GM23338 (cell line): ENCODE measurements around the gene CDK5R2. TPM values are rescaled to one million over a fixed set of nuclear protein-coding genes. Genes with fewer than 3 reads are reported as not detected.

Experiments
- ATAC-seq: fragments of 200-7000 bp; cut with Tn5 transposase; 3 replicates; pipeline ENCODE4 v1.9.1; 2020
- DNase-seq: peaks from one replicate; pipeline ENCODE4 v3.0.0-alpha.2; 2015; ENCODE audit warnings: low spot score
- H2AFZ ChIP-seq: fragments of 200-600 bp; sonication (generic); 2 replicates; pipeline ENCODE4 v1.8.0; 2016; ENCODE audit warnings: antibody characterized with exemption, mild to moderate bottlenecking, moderate library complexity
- H3F3A ChIP-seq: fragments of 200-600 bp; sonication (generic); replicated peaks from 2 replicates; pipeline ENCODE4 v1.8.0; 2017; ENCODE audit warnings: antibody characterized with exemption, mixed run types, low read depth
- H3K27ac ChIP-seq: fragments of 200-600 bp; sonication (generic); 2 replicates; pipeline ENCODE4 v1.6.1; 2016; ENCODE audit warnings: low read depth
- H3K27me3 ChIP-seq: fragments of 200-600 bp; sonication (generic); 2 replicates; pipeline ENCODE4 v1.8.0; 2016; ENCODE audit warnings: mild to moderate bottlenecking, mixed run types, moderate library complexity; ENCODE audit not compliant: insufficient read depth
- H3K36me3 ChIP-seq: fragments of 200-600 bp; sonication (generic); 2 replicates; pipeline ENCODE4 v1.8.0; 2016; ENCODE audit warnings: mild to moderate bottlenecking; ENCODE audit not compliant: insufficient read depth
- H3K4me1 ChIP-seq: fragments of 200-600 bp; sonication (generic); 2 replicates; pipeline ENCODE4 v1.8.0; 2016; ENCODE audit warnings: mild to moderate bottlenecking, moderate library complexity; ENCODE audit not compliant: insufficient read depth
- H3K4me2 ChIP-seq: fragments of 200-600 bp; sonication (generic); 2 replicates; pipeline ENCODE4 v1.7.1; 2017; ENCODE audit warnings: mixed run types
- H3K4me3 ChIP-seq: fragments of 200-600 bp; sonication (generic); 2 replicates; pipeline ENCODE4 v1.6.1; 2016; ENCODE audit warnings: mixed run types
- H3K79me2 ChIP-seq: fragments of 200-600 bp; sonication (generic); replicated peaks from 2 replicates; pipeline ENCODE4 v1.8.0; 2017; ENCODE audit warnings: mild to moderate bottlenecking; ENCODE audit not compliant: insufficient read depth
- H3K9me2 ChIP-seq: fragments of 200-600 bp; sonication (generic); 2 replicates; pipeline ENCODE4 v1.8.0; 2017; ENCODE audit not compliant: insufficient read depth
- H4K20me1 ChIP-seq: fragments of 200-600 bp; sonication (generic); replicated peaks from 2 replicates; pipeline ENCODE4 v1.8.0; 2017; ENCODE audit warnings: mild to moderate bottlenecking; ENCODE audit not compliant: insufficient read depth
- H3K27ac Mint-ChIP-seq: 2 replicates; pipeline ENCODE4 v1.8.0; 2020; ENCODE audit warnings: inconsistent platforms, mild to moderate bottlenecking, moderate library complexity, mixed read lengths
- H3K27me3 Mint-ChIP-seq: 3 replicates; pipeline ENCODE4 v1.8.0; 2022; ENCODE audit warnings: low read depth, mild to moderate bottlenecking, moderate library complexity, mixed read lengths, inconsistent platforms; ENCODE audit not compliant: insufficient read depth, poor library complexity
- H3K36me3 Mint-ChIP-seq: 3 replicates; pipeline ENCODE4 v1.8.0; 2021; ENCODE audit warnings: low read depth, mild to moderate bottlenecking, inconsistent platforms, moderate library complexity, mixed read lengths
- H3K4me1 Mint-ChIP-seq: 3 replicates; pipeline ENCODE4 v1.8.0; 2020; ENCODE audit warnings: mild to moderate bottlenecking, inconsistent platforms, mixed read lengths
- H3K4me3 Mint-ChIP-seq: 3 replicates; pipeline ENCODE4 v1.8.0; 2021; ENCODE audit warnings: moderate library complexity, mild to moderate bottlenecking, inconsistent platforms, mixed read lengths
- H3K9me3 Mint-ChIP-seq: 3 replicates; pipeline ENCODE4 v1.8.0; 2020; ENCODE audit warnings: moderate library complexity, mild to moderate bottlenecking, inconsistent platforms, mixed read lengths
- CREB1 ChIP-seq: fragments of 250-450 bp; sonication (Bioruptor Pico); IDR thresholded peaks from 2 replicates; pipeline ENCODE4 v1.5.0; 2020; ENCODE audit warnings: low read depth, mild to moderate bottlenecking, moderate library complexity
- CTCF ChIP-seq, 2 experiments: fragments of 200-600 bp in 1 of 2; sonication (generic) in 1 of 2; conservative IDR thresholded peaks; 2 replicates each; pipeline versions ENCODE4 v1.5.1 to v1.6.1; 2016 to 2017; ENCODE audit warnings: antibody characterized with exemption in 2 of 2, low read depth in 2 of 2, mild to moderate bottlenecking in 2 of 2, moderate library complexity in 1 of 2
- EZH2 ChIP-seq: fragments of 200-600 bp; sonication (generic); IDR thresholded peaks from one replicate; pipeline ENCODE4 v1.8.0; 2017; ENCODE audit warnings: antibody characterized with exemption, mild to moderate bottlenecking, low read depth; ENCODE audit not compliant: unreplicated experiment
- NANOG ChIP-seq: IDR thresholded peaks from 2 replicates; pipeline ENCODE4 v1.6.1; 2016; ENCODE audit warnings: antibody characterized with exemption, borderline replicate concordance
- STAT1 ChIP-seq: IDR thresholded peaks from one replicate; pipeline ENCODE4 v1.6.1; 2016; ENCODE audit warnings: antibody characterized with exemption; ENCODE audit not compliant: unreplicated experiment
- ZNF114 ChIP-seq: fragments of 250-450 bp; sonication (Bioruptor Pico); IDR thresholded peaks from 2 replicates; pipeline ENCODE4 v1.5.0; 2020; ENCODE audit warnings: mild to moderate bottlenecking, moderate library complexity
- polyA plus RNA-seq: library from polyadenylated mRNA; unstranded; fragments of >200 nt; fragmentation: Nextera tagmentation; extraction: Ambion mirVana; gene quantifications from 2 replicates; pipeline ENCODE4 v1.2.1, GENCODE V29; 2016
- total RNA-seq: library from RNA; depleted of rRNA; stranded (reverse); fragments of >200 nt; shearing (Covaris generic); gene quantifications from 2 replicates; pipeline ENCODE4 v1.2.3, GENCODE V29; 2014
- TF ChIP-seq, protein P1 (sequence below): IDR thresholded peaks from 2 replicates; pipeline ENCODE4 v1.6.1; 2016; ENCODE audit warnings: antibody characterized with exemption
- TF ChIP-seq, protein P2 (sequence below): fragments of 250-450 bp; sonication (Bioruptor Pico); IDR thresholded peaks from 2 replicates; pipeline ENCODE4 v1.5.0; 2020; ENCODE audit warnings: mild to moderate bottlenecking, moderate library complexity
- TF ChIP-seq, protein P3 (sequence below): IDR thresholded peaks from one replicate; pipeline ENCODE4 v1.6.1; 2018; ENCODE audit warnings: antibody characterized with exemption; ENCODE audit not compliant: unreplicated experiment

CDK5R2 gene
- total and polyA plus RNA-seq, 2 experiments from 2014 or later = 0.56 TPM; not detected in 1

- DNase-seq = no peak
- Mint-ChIP-seq H3K4me1 (no peaks in the 10 kb centered on the region; the same call in 2 of the 3 replicates), H3K27ac (no peak overlapping the region), H3K27me3 (peaks cover 7% of the 10 kb centered on the region), H3K4me3 (no peak overlapping the region), H3K9me3 (no peaks in the 10 kb centered on the region), H3K36me3 (no peaks in the 10 kb centered on the region)
- Histone ChIP-seq H3K27ac (no peak overlapping the region), H3K4me1 (no peaks in the 10 kb centered on the region), H3K79me2 (no peaks in the 10 kb centered on the region), H3K27me3 (0 out of 2 replicates have a peak, but pooled peaks cover 2% of the 10 kb centered on the region), H3K4me3 (no peak overlapping the region), H3K4me2 (no peak overlapping the region), H3K9me2 (no peaks in the 10 kb centered on the region), H2AFZ (no peak overlapping the region), H3F3A (no peaks in the 10 kb centered on the region), H4K20me1 (no peaks in the 10 kb centered on the region; the same call in 1 of the 2 replicates), H3K36me3 (no peaks in the 10 kb centered on the region)
- no peak for ATAC-seq
- TF ChIP-seq, protein P1, sequence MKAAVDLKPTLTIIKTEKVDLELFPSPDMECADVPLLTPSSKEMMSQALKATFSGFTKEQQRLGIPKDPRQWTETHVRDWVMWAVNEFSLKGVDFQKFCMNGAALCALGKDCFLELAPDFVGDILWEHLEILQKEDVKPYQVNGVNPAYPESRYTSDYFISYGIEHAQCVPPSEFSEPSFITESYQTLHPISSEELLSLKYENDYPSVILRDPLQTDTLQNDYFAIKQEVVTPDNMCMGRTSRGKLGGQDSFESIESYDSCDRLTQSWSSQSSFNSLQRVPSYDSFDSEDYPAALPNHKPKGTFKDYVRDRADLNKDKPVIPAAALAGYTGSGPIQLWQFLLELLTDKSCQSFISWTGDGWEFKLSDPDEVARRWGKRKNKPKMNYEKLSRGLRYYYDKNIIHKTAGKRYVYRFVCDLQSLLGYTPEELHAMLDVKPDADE = no peak
- TF ChIP-seq CTCF (conservative IDR thresholded peaks at IDR 0.05; ENCODE audit: low read depth in 2 of 2) = no peak
- TF ChIP-seq, protein P2, sequence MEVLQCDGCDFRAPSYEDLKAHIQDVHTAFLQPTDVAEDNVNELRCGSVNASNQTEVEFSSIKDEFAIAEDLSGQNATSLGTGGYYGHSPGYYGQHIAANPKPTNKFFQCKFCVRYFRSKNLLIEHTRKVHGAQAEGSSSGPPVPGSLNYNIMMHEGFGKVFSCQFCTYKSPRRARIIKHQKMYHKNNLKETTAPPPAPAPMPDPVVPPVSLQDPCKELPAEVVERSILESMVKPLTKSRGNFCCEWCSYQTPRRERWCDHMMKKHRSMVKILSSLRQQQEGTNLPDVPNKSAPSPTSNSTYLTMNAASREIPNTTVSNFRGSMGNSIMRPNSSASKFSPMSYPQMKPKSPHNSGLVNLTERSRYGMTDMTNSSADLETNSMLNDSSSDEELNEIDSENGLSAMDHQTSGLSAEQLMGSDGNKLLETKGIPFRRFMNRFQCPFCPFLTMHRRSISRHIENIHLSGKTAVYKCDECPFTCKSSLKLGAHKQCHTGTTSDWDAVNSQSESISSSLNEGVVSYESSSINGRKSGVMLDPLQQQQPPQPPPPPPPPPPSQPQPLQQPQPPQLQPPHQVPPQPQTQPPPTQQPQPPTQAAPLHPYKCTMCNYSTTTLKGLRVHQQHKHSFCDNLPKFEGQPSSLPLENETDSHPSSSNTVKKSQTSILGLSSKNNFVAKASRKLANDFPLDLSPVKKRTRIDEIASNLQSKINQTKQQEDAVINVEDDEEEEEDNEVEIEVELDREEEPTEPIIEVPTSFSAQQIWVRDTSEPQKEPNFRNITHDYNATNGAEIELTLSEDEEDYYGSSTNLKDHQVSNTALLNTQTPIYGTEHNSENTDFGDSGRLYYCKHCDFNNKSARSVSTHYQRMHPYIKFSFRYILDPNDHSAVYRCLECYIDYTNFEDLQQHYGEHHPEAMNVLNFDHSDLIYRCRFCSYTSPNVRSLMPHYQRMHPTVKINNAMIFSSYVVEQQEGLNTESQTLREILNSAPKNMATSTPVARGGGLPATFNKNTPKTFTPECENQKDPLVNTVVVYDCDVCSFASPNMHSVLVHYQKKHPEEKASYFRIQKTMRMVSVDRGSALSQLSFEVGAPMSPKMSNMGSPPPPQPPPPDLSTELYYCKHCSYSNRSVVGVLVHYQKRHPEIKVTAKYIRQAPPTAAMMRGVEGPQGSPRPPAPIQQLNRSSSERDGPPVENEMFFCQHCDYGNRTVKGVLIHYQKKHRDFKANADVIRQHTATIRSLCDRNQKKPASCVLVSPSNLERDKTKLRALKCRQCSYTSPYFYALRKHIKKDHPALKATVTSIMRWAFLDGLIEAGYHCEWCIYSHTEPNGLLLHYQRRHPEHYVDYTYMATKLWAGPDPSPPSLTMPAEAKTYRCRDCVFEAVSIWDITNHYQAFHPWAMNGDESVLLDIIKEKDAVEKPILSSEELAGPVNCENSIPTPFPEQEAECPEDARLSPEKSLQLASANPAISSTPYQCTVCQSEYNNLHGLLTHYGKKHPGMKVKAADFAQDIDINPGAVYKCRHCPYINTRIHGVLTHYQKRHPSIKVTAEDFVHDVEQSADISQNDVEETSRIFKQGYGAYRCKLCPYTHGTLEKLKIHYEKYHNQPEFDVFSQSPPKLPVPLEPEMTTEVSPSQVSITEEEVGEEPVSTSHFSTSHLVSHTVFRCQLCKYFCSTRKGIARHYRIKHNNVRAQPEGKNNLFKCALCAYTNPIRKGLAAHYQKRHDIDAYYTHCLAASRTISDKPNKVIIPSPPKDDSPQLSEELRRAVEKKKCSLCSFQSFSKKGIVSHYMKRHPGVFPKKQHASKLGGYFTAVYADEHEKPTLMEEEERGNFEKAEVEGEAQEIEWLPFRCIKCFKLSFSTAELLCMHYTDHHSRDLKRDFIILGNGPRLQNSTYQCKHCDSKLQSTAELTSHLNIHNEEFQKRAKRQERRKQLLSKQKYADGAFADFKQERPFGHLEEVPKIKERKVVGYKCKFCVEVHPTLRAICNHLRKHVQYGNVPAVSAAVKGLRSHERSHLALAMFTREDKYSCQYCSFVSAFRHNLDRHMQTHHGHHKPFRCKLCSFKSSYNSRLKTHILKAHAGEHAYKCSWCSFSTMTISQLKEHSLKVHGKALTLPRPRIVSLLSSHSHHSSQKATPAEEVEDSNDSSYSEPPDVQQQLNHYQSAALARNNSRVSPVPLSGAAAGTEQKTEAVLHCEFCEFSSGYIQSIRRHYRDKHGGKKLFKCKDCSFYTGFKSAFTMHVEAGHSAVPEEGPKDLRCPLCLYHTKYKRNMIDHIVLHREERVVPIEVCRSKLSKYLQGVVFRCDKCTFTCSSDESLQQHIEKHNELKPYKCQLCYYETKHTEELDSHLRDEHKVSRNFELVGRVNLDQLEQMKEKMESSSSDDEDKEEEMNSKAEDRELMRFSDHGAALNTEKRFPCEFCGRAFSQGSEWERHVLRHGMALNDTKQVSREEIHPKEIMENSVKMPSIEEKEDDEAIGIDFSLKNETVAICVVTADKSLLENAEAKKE = no peak
- no peak for TF ChIP-seq STAT1
- TF ChIP-seq ZNF114 (CRISPR knock-in tag) = no peak
- no peak for TF ChIP-seq NANOG
- TF ChIP-seq CREB1 (CRISPR knock-in tag) = no peak
- TF ChIP-seq, protein P3, sequence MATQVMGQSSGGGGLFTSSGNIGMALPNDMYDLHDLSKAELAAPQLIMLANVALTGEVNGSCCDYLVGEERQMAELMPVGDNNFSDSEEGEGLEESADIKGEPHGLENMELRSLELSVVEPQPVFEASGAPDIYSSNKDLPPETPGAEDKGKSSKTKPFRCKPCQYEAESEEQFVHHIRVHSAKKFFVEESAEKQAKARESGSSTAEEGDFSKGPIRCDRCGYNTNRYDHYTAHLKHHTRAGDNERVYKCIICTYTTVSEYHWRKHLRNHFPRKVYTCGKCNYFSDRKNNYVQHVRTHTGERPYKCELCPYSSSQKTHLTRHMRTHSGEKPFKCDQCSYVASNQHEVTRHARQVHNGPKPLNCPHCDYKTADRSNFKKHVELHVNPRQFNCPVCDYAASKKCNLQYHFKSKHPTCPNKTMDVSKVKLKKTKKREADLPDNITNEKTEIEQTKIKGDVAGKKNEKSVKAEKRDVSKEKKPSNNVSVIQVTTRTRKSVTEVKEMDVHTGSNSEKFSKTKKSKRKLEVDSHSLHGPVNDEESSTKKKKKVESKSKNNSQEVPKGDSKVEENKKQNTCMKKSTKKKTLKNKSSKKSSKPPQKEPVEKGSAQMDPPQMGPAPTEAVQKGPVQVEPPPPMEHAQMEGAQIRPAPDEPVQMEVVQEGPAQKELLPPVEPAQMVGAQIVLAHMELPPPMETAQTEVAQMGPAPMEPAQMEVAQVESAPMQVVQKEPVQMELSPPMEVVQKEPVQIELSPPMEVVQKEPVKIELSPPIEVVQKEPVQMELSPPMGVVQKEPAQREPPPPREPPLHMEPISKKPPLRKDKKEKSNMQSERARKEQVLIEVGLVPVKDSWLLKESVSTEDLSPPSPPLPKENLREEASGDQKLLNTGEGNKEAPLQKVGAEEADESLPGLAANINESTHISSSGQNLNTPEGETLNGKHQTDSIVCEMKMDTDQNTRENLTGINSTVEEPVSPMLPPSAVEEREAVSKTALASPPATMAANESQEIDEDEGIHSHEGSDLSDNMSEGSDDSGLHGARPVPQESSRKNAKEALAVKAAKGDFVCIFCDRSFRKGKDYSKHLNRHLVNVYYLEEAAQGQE = no peak
- TF ChIP-seq EZH2 = no peak
Observed at GRCh38 chr2:218946621-218947020, 12.8 kb upstream of the CDK5R2 start.
